GM18502 (cell line): Measurements from ENCODE around the gene CACNA1S.

Experiments
- ATAC-seq: cut with Tn5 transposase; IDR thresholded peaks from one replicate; pipeline ENCODE4 v1.9.1; 2021; ENCODE audit warnings: mild to moderate bottlenecking; ENCODE audit not compliant: unreplicated experiment, poor library complexity

CACNA1S gene

GRCh38 chr1:201119206-201120197 is 7.3 kb upstream of the CACNA1S start:
- no peak for ATAC-seq

GRCh38 chr1:201116091-201116490 is 3.9 kb upstream of the CACNA1S start:
- ATAC-seq, result no peak

DNA sequence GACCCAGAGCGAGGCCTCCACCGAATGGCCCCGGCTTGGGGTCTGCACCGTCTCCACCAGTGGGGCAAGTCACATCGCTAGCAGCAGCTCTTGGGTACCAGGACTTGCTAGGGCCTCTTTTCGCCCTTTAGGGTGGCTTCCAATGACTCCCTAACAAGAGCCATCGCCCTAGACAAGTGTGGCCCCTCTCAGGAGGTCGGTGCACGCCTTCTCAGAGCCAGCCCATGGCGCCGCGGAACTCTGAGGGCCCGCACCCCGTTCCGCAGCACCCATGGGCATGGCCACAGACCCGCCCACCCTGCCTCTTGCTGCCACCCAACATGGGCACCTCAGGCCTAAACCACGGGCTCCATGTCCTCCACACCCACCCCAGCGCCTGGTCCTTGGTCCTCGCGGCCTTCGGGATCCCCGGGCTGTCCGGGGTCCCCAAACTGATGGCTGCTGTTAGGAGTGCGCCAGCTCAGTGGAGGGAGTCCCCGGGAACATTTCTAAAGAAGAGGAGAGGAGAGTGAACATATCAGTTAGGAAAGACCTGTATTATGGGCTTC is 3.2 kb upstream of the CACNA1S start:
- ATAC-seq, result no peak

GRCh38 chr1:201114245-201115131 is 2.3 kb upstream of the CACNA1S start:
- ATAC-seq, result peak; percentile 86

DNA sequence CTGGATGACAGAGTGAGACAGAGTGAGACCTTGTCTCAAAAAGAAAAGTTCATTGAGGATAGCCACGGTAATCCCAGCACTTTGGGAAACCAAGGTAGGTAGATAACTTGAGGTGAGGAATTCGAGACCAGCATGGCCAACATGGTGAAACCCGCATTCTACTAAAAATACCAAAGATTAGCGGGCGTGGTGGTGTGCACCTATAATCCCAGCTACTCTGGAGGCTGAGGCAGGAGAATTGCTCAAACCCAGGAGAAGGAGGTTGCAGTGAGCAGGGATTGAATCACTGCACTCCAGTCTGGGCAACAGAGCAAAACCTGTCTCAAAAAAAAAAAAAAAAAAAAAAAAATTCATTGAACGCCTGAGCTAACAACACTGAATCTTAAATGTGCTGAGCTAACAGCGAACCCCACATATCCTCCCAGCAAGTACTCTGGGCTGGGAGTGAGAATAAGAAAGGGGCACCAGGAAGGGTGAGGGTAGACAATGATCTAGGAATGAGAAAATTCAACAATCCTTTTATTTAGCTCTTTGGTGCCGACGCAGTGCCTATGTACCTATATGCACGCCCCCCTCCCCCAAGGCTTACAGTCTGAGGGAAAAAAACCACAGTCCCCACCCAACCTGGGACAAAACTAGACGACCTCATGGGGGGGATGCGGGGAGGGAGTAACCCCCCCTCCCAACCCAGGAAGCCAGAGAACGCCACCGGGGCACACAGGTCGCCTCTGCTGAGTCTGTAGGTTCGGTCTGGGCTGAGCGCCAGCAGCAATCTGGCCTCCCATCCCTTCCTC is 1.4 kb upstream of the CACNA1S start:
- no peak for ATAC-seq

- no peak for ATAC-seq
These were observed 700 bp upstream of the CACNA1S start for GRCh38 chr1:201112926-201113325.

DNA sequence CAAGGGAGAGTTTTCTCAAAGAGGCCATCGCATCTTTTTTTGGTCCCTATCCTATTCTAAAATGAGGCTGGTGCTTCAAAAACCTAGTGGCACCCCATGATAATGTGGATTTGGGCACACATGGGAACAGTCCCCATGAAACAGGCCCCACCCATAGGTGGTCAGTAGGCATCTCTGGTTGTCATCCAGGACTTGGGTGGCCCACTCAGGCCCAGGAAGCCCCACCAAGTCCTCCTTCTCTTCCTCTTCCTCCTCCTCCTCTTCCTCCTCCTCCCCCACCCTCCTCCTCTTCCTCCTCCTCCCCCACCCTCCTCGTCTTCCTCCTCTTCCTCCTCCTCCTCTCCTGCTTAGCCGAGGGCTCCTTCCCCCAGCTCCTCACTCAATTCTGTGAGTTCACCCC is 554 bp downstream of the CACNA1S start:
- ATAC-seq, result no peak

GRCh38 chr1:201111156-201111555 is 1.1 kb downstream of the CACNA1S start:
- no peak for ATAC-seq

- no peak for ATAC-seq
These were observed 1.6 kb downstream of the CACNA1S start for GRCh38 chr1:201110616-201111015.

GRCh38 chr1:201110138-201110537 is 2.1 kb downstream of the CACNA1S start:
- ATAC-seq, result no peak

GRCh38 chr1:201109651-201110050 is 2.6 kb downstream of the CACNA1S start:
- ATAC-seq, result no peak

DNA sequence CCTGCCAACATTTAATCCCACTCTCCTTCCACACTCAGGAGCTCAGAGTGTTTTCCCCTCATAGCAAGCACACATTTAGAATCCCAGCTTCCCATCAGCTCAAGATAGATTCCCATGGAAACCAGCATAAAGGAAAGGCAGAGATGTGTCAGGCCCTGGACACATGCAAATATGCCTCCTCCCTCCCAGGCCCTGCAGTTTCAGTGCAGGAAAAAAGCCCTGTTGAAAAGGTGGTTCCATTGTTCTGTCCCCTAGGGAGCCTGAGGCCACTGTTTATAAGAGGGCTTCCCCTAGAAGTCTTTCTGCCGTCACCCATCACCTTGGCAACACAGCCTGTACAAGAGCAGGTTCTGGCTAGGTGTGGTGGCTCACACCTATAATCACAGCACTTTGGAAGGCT is 3.6 kb downstream of the CACNA1S start:
- ATAC-seq, result no peak

GRCh38 chr1:201105688-201106087 is 6.5 kb downstream of the CACNA1S start:
- ATAC-seq, result no peak

DNA sequence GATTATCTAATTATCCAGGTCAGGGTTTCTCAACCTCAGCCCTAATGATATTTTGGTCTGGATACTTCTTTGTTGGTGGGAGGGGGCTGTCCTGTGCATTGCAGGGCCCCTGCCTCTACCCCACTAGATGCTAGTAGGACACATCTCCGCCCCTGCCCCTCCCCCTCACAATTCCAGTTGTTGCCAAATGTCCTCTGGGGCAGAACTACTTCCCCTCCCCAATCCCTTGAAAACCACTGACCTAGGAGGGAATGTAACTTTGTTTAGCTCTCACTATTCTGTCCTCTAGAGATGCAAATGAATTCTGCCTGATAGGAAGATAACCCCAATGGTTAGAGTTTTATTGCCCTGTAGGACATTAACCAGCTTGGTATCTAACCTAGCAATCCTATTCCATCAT is 8.1 kb downstream of the CACNA1S start:
- no peak for ATAC-seq

DNA sequence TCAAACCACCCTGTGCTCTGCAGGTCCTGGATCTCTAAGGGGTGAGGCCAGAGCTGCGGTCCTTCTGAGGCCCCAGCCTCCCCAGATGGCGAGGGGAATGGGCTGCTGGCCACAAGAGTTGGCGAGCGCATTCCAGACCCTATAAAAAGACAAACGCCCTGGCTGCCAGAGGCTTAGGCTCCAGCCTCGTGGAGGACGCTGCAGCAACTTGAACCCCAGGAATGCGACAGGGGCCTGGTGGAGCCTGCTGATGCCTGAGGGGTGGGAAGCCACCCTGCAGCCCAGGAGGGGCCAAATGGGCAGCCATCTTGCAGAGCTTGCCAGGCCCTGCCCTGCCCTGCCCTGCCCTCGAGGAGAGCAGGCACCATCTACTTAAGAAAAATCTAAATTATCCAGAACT is 8.6 kb downstream of the CACNA1S start:
- no peak for ATAC-seq

DNA sequence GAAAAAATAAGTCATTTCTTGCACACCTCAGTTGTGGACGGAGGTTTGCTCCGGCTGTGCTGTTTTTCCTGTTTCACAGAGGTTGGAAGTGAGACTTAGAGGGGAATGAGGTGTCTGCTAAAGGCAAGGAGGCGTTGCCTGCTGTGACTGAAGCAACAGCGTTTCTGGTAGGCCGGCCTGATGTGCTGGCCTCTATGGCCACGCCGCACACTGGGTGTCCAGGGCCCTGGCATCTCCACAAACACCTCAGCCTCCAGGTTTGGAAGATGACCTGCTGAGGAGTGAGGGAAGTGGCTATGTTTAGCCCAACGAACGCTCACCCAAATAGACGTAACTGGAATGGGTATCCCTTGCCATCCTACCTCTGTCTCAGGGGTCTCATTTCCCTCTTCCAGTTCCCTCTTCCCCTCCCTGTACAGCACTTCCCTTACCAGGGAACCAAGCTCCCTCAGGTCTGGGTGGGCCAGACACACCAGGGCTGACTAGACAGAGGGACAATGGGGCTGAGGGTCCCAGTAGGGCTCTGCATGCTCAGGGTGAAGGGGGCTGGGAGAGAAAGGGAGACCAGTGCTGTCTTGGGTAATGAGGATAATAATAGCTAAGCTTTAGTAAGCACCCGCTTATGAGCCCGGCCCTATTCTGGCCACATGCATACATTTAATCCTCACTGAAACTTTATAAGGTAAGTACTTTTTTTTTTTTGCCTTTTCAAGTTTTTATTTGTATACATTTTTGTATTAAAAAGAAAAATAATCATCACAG is 11.9 kb downstream of the CACNA1S start:
- ATAC-seq, result no peak

- no peak for ATAC-seq
These were observed 13.1 kb downstream of the CACNA1S start for GRCh38 chr1:201098992-201099677.

DNA sequence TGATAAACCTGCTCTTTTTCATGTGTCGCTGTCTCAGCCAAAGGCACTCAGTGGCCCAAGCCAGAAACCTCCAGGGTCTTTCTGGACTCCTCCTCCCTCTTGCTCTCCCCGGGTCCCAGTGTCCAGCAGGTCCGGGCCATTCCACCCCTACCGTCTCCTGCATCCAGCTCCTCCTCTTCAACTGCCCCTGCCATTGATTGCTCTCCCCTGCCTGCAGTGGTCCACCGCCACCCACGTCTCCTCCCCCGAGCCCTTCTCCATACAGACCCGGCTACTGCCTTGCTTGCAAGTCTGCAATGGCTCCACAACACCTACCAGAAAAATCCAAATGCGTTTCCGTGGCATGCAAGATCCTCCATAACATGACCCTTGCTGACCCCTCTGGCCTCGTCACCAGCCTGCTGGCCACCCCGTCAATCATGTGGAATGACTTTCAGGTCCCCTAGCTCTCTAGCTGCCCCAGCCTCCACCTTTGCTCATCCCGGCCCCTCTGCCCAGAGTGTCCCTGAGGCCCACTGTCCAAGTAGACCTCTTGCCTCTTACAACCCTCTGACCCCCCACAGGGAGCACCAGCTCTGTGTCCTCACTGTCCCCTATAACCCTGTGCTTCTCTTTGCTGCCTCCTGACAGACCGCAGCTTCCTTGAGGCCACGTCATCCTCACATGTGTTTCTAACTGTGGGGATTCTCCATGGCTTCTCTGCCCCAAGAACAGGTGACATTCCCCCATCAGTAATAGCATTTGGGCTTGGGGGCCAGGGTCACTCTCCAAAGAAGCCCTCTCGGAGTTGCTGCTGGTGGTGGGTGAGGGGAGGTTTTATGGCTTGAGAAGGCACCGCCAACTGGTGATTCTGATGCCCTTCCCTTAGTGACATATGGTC is 15.0 kb downstream of the CACNA1S start:
- no peak for ATAC-seq
